ENCODE data around the gene DCXR.

DNA sequence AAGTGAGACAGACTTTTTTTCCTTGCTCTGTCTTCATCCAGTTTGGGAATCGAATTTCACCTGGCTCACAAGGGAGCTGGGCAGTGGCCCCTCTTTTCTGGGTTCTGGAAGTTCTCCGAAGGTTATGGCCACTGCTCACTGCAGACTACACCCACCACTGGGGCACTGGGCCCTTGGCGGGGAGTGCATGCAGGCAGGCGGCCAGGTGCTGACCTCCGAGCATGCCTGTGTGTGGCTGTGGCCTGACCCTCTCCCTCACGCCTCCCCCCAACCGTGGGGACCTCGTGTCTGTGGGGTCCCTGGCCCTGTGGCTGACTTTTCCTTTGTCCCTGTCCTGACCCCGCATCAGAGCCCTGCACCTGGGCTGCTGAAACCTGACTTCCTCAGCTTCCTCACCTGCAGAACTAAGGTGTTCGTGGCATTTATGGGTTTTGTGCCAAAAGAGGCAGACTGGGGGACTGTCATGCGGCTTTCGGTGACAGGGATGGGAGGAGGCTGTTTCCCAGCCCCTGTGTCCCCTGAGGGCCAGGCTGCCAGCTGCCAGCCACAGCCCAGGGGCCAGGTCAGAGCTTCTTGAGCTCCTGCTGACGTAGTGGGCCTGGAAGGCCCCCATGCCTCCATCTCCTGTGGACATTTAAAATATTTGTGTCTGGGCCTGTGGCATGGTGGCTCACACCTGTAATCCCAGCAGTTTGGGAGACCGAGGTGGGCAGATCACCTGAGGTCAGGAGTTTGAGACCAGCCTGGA lies 38.6 kb downstream of the DCXR start:
- TF ChIP-seq POLR2A (IDR thresholded peaks at IDR 0.05; ENCODE audit: low read depth) (no peak), POLR2AphosphoS5 (IDR thresholded peaks at IDR 0.05) (no peak), EP300 (IDR thresholded peaks at IDR 0.05) (no peak)
- TF ChIP-seq, protein P1, sequence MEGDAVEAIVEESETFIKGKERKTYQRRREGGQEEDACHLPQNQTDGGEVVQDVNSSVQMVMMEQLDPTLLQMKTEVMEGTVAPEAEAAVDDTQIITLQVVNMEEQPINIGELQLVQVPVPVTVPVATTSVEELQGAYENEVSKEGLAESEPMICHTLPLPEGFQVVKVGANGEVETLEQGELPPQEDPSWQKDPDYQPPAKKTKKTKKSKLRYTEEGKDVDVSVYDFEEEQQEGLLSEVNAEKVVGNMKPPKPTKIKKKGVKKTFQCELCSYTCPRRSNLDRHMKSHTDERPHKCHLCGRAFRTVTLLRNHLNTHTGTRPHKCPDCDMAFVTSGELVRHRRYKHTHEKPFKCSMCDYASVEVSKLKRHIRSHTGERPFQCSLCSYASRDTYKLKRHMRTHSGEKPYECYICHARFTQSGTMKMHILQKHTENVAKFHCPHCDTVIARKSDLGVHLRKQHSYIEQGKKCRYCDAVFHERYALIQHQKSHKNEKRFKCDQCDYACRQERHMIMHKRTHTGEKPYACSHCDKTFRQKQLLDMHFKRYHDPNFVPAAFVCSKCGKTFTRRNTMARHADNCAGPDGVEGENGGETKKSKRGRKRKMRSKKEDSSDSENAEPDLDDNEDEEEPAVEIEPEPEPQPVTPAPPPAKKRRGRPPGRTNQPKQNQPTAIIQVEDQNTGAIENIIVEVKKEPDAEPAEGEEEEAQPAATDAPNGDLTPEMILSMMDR (IDR thresholded peaks at IDR 0.05): no peak
